ENCODE results near the gene TRMT11.

TRMT11 gene

GRCh38 chr6:125962900-125963497 lies 23.3 kb upstream of the TRMT11 start:
- Histone ChIP-seq H2BK120ac (ENCODE audit: low read depth, low read length) (no peak overlapping the region), H3K4ac (ENCODE audit: low read length) (no peak overlapping the region), H2AFZ (ENCODE audit: low read length) (no peak overlapping the region), H2BK12ac (ENCODE audit: low read length) (no peak overlapping the region), H3K4me1 (ENCODE audit: control insufficient read depth in 2 of 2, insufficient read depth in 1 of 2, low read depth in 1 of 2, low read length in 2 of 2) (peaks cover 0 to under 1% of the 10 kb centered on the region in 2 donors), H2AK5ac (ENCODE audit: low read depth, low read length) (no peak overlapping the region), H3K9me3 (replicated peaks in 1 of 2; ENCODE audit: control insufficient read depth in 2 of 2, insufficient read depth in 1 of 2, low read depth in 1 of 2, low read length in 2 of 2) (no peaks in the 10 kb centered on the region), H2BK15ac (ENCODE audit: low read length) (no peak overlapping the region), H3K14ac (ENCODE audit: low read length) (no peak overlapping the region), H3K23ac (ENCODE audit: low read depth, low read length, poor library complexity) (no peak overlapping the region), H4K8ac (ENCODE audit: low read depth, low read length) (no peak overlapping the region), H3K27me3 (ENCODE audit: control insufficient read depth in 3 of 3, insufficient read depth in 3 of 3, low read depth in 1 of 3, low read length in 3 of 3) (no peaks in the 10 kb centered on the region), H3K36me3 (replicated peaks in 1 of 2; ENCODE audit: control insufficient read depth in 2 of 2, insufficient read depth in 2 of 2, low read length in 2 of 2) (peaks cover 0 to 13% of the 10 kb centered on the region in 2 donors), H3K18ac (ENCODE audit: low read length) (no peak overlapping the region), H3K27ac (replicated peaks; ENCODE audit: low read length) (no peak overlapping the region), H3K4me3 (ENCODE audit: low read length in 2 of 2) (no peak overlapping the region), H4K91ac (ENCODE audit: low read depth, low read length, poor library complexity) (no peak overlapping the region), H3K4me2 (ENCODE audit: insufficient read depth, low read length, poor library complexity, severe bottlenecking) (no peak overlapping the region), H3K9ac (ENCODE audit: low read depth, low read length, poor library complexity) (no peak overlapping the region), H3K79me1 (ENCODE audit: low read depth, low read length) (no peaks in the 10 kb centered on the region), H2BK5ac (ENCODE audit: low read length) (no peak overlapping the region)
- WGBS, 2 donors (ENCODE audit: extremely low coverage in 2 of 2, insufficient read length in 2 of 2, insufficient replicate concordance in 1 of 2) = no CpG with 5 or more reads among the region's 8 CpGs
- no peak for DNase-seq (ENCODE audit: low spot score)

DNA sequence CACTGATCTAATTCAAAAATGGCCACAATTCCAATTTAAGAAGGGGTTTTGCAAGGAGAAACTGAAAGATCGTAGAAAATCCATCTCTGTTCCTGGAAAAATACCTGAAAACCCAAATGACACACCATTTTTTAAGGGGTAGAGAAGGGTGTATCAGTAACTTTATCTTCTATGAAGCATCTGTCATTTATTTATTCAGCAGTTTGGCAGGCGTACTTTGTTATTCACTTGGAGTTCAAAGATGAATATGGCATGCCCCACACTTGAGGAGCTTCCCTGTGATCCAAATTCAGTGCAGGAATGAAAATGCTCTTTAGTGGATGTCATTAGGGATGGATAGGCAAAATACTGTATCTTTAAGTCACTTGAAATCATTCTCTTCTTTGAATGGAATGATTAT lies 22.5 kb upstream of the TRMT11 start:
- Histone ChIP-seq H3K27ac (replicated peaks; ENCODE audit: low read length) (no peak overlapping the region), H3K14ac (ENCODE audit: low read length) (no peak overlapping the region), H3K4me3 (ENCODE audit: low read length in 2 of 2) (no peak overlapping the region), H2AFZ (ENCODE audit: low read length) (no peak overlapping the region), H2BK12ac (ENCODE audit: low read length) (no peak overlapping the region), H2BK5ac (ENCODE audit: low read length) (no peak overlapping the region), H3K4me2 (ENCODE audit: insufficient read depth, low read length, poor library complexity, severe bottlenecking) (no peak overlapping the region), H3K23ac (ENCODE audit: low read depth, low read length, poor library complexity) (no peak overlapping the region), H3K9me3 (replicated peaks in 1 of 2; ENCODE audit: control insufficient read depth in 2 of 2, insufficient read depth in 1 of 2, low read depth in 1 of 2, low read length in 2 of 2) (no peaks in the 10 kb centered on the region), H3K4me1 (ENCODE audit: control insufficient read depth in 2 of 2, insufficient read depth in 1 of 2, low read depth in 1 of 2, low read length in 2 of 2) (no peaks in the 10 kb centered on the region), H3K4ac (ENCODE audit: low read length) (no peak overlapping the region), H2BK15ac (ENCODE audit: low read length) (no peak overlapping the region), H3K79me1 (ENCODE audit: low read depth, low read length) (no peaks in the 10 kb centered on the region), H2AK5ac (ENCODE audit: low read depth, low read length) (no peak overlapping the region), H2BK120ac (ENCODE audit: low read depth, low read length) (no peak overlapping the region), H3K18ac (ENCODE audit: low read length) (no peak overlapping the region), H3K36me3 (replicated peaks in 1 of 2; ENCODE audit: control insufficient read depth in 2 of 2, insufficient read depth in 2 of 2, low read length in 2 of 2) (peaks cover 0 to 21% of the 10 kb centered on the region in 2 donors), H3K27me3 (ENCODE audit: control insufficient read depth in 3 of 3, insufficient read depth in 3 of 3, low read depth in 1 of 3, low read length in 3 of 3) (no peaks in the 10 kb centered on the region), H3K9ac (ENCODE audit: low read depth, low read length, poor library complexity) (no peak overlapping the region), H4K91ac (ENCODE audit: low read depth, low read length, poor library complexity) (no peak overlapping the region), H4K8ac (ENCODE audit: low read depth, low read length) (no peak overlapping the region)
- no CpG with 5 or more reads among the region's 2 CpGs for WGBS, 2 donors (ENCODE audit: extremely low coverage in 2 of 2, insufficient read length in 2 of 2, insufficient replicate concordance in 1 of 2)
- no peak for DNase-seq (ENCODE audit: low spot score)

DNA sequence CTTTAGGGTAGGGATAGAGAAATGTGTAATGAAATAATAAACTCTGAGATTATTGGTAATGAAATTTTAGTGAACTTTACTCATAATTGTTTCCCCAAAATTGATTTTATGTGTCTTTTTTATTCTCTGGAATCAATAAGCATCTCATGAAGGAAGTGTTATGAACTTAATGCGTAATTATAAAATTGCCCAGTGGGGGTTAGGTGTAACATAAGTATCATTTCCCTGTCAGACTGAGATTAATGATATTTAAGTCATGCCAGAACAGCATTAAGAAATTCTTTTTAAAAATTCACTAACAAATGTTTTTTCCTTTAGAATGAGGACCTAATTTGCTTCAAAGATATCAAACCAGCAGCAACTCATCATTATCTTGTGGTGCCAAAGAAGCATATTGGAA lies 19.8 kb upstream of the TRMT11 start:
- Histone ChIP-seq H3K4ac (ENCODE audit: low read length) (no peak overlapping the region), H2BK12ac (ENCODE audit: low read length) (no peak overlapping the region), H3K23ac (ENCODE audit: low read depth, low read length, poor library complexity) (no peak overlapping the region), H3K18ac (ENCODE audit: low read length) (no peak overlapping the region), H3K36me3 (replicated peaks in 1 of 2; ENCODE audit: control insufficient read depth in 2 of 2, insufficient read depth in 2 of 2, low read length in 2 of 2) (peaks cover 0 to 22% of the 10 kb centered on the region in 2 donors), H2BK120ac (ENCODE audit: low read depth, low read length) (no peak overlapping the region), H2BK15ac (ENCODE audit: low read length) (no peak overlapping the region), H3K27ac (replicated peaks; ENCODE audit: low read length) (no peak overlapping the region), H3K9me3 (replicated peaks in 1 of 2; ENCODE audit: control insufficient read depth in 2 of 2, insufficient read depth in 1 of 2, low read depth in 1 of 2, low read length in 2 of 2) (no peaks in the 10 kb centered on the region), H3K27me3 (ENCODE audit: control insufficient read depth in 3 of 3, insufficient read depth in 3 of 3, low read depth in 1 of 3, low read length in 3 of 3) (no peaks in the 10 kb centered on the region), H3K14ac (ENCODE audit: low read length) (no peak overlapping the region), H2AK5ac (ENCODE audit: low read depth, low read length) (no peak overlapping the region), H3K4me2 (ENCODE audit: insufficient read depth, low read length, poor library complexity, severe bottlenecking) (no peak overlapping the region), H4K8ac (ENCODE audit: low read depth, low read length) (no peak overlapping the region), H4K91ac (ENCODE audit: low read depth, low read length, poor library complexity) (no peak overlapping the region), H2AFZ (ENCODE audit: low read length) (no peak overlapping the region), H3K4me1 (ENCODE audit: control insufficient read depth in 2 of 2, insufficient read depth in 1 of 2, low read depth in 1 of 2, low read length in 2 of 2) (no peaks in the 10 kb centered on the region), H3K4me3 (ENCODE audit: low read length in 2 of 2) (no peak overlapping the region), H2BK5ac (ENCODE audit: low read length) (no peak overlapping the region), H3K9ac (ENCODE audit: low read depth, low read length, poor library complexity) (no peak overlapping the region), H3K79me1 (ENCODE audit: low read depth, low read length) (no peaks in the 10 kb centered on the region)
- no peak for DNase-seq (ENCODE audit: low spot score)
- WGBS, 2 donors (ENCODE audit: extremely low coverage in 2 of 2, insufficient read length in 2 of 2, insufficient replicate concordance in 1 of 2) = no CpG with 5 or more reads among the region's 1 CpG

DNA sequence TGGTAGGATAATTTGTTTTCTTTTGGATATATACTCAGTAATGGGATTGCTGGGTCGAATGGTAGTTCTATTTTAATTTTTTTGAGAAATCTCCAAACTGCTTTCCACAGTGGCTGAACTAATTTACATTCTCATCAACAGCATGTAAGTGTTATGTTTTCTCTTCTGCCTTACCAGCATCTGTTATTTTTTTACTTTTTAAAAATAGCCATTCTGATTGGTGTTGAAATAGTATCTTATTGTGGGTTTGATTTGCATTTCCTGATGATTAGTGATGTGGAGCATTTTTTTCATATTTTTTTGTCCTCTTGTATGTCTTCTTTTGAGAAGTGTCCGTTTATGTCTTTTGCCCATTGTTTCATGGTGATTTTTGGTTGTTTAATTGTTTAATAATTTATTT lies 17.8 kb upstream of the TRMT11 start:
- H3K9ac ChIP-seq (ENCODE audit: low read depth, low read length, poor library complexity) = no peak overlapping the region
- H2AK5ac ChIP-seq (ENCODE audit: low read depth, low read length) = no peak overlapping the region
- no peaks in the 10 kb centered on the region for H3K9me3 ChIP-seq (replicated peaks in 1 of 2; ENCODE audit: control insufficient read depth in 2 of 2, insufficient read depth in 1 of 2, low read depth in 1 of 2, low read length in 2 of 2)
- no peak overlapping the region for H2BK120ac ChIP-seq (ENCODE audit: low read depth, low read length)
- H3K79me1 ChIP-seq (ENCODE audit: low read depth, low read length) = no peaks in the 10 kb centered on the region
- no peak overlapping the region for H3K4me3 ChIP-seq (ENCODE audit: low read length in 2 of 2)
- no peak overlapping the region for H2BK12ac ChIP-seq (ENCODE audit: low read length)
- H3K4me2 ChIP-seq (ENCODE audit: insufficient read depth, low read length, poor library complexity, severe bottlenecking) = no peak overlapping the region
- no peak overlapping the region for H4K91ac ChIP-seq (ENCODE audit: low read depth, low read length, poor library complexity)
- H2BK5ac ChIP-seq (ENCODE audit: low read length) = no peak overlapping the region
- no CpG with 5 or more reads among the region's 2 CpGs for WGBS, 2 donors (ENCODE audit: extremely low coverage in 2 of 2, insufficient read length in 2 of 2, insufficient replicate concordance in 1 of 2)
- H3K14ac ChIP-seq (ENCODE audit: low read length) = no peak overlapping the region
- peaks cover 0 to 24% of the 10 kb centered on the region in 2 donors for H3K36me3 ChIP-seq (replicated peaks in 1 of 2; ENCODE audit: control insufficient read depth in 2 of 2, insufficient read depth in 2 of 2, low read length in 2 of 2)
- no peak overlapping the region for H2AFZ ChIP-seq (ENCODE audit: low read length)
- no peak overlapping the region for H3K18ac ChIP-seq (ENCODE audit: low read length)
- H3K27ac ChIP-seq (replicated peaks; ENCODE audit: low read length) = no peak overlapping the region
- DNase-seq (ENCODE audit: low spot score) = no peak
- no peak overlapping the region for H4K8ac ChIP-seq (ENCODE audit: low read depth, low read length)
- no peak overlapping the region for H2BK15ac ChIP-seq (ENCODE audit: low read length)
- no peak overlapping the region for H3K23ac ChIP-seq (ENCODE audit: low read depth, low read length, poor library complexity)
- H3K4me1 ChIP-seq (ENCODE audit: control insufficient read depth in 2 of 2, insufficient read depth in 1 of 2, low read depth in 1 of 2, low read length in 2 of 2) = no peaks in the 10 kb centered on the region
- no peaks in the 10 kb centered on the region for H3K27me3 ChIP-seq (ENCODE audit: control insufficient read depth in 3 of 3, insufficient read depth in 3 of 3, low read depth in 1 of 3, low read length in 3 of 3)
- H3K4ac ChIP-seq (ENCODE audit: low read length) = no peak overlapping the region

All from neuronal stem cell (in vitro differentiated cells).